Astrocyte of the cerebellum (primary cell): ENCODE data around the gene ZIC2.

ENCODE experiments used
- DNase-seq: peaks from one replicate; pipeline ENCODE4 v3.0.0-alpha.2; 2011; ENCODE audit warnings: low read depth
- H3K4me3 ChIP-seq: 2 replicates; pipeline ENCODE4 v1.5.1; 2011; ENCODE audit warnings: mild to moderate bottlenecking, low read depth, low read length, moderate library complexity
- in situ Hi-C: cut with HindIII; loops from 2 replicates; pipeline ENCODE4 v1.10.0; 2017; ENCODE audit warnings: low sequenced_read_pairs
- TF ChIP-seq, protein P1 (sequence below): IDR thresholded peaks from 2 replicates; pipeline ENCODE4 v1.5.1; 2012; ENCODE audit warnings: low read length, low read depth, moderate library complexity, mild to moderate bottlenecking; ENCODE audit errors: missing control alignments

The ZIC2 gene

DNA sequence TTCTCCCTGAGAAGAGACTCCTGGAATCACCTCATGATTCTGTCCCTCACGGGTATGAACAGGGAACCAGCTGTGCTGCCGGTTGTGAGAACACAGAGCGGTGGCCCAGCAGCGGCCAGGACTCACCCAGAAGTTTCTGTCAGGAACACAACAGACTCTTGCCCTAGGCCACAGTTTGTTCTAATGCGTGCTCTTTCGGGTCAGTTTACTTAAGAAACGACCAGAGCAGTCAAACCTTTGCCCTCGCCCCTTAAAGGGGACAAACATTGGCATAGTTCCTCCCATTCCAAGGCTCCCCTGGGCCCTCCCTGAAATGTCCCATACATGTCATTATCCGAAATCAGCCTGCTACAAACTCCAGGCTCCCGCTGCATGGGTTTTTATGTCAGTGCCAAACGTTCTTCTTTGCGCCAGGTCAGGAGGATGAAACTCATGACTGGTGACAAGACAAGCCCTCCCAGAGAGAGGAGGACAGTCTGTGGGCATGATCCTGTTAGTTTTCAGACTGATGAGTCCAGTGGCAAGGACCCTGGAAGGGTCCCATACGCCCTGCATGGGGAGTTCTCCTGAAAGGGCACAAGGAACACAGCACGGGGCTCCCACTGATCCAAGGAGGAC is 28.3 kb upstream of the ZIC2 start:
- no peak overlapping the region for H3K4me3 ChIP-seq
- in situ Hi-C loops = no loop called here
- DNase-seq = no peak
- TF ChIP-seq, protein P1, sequence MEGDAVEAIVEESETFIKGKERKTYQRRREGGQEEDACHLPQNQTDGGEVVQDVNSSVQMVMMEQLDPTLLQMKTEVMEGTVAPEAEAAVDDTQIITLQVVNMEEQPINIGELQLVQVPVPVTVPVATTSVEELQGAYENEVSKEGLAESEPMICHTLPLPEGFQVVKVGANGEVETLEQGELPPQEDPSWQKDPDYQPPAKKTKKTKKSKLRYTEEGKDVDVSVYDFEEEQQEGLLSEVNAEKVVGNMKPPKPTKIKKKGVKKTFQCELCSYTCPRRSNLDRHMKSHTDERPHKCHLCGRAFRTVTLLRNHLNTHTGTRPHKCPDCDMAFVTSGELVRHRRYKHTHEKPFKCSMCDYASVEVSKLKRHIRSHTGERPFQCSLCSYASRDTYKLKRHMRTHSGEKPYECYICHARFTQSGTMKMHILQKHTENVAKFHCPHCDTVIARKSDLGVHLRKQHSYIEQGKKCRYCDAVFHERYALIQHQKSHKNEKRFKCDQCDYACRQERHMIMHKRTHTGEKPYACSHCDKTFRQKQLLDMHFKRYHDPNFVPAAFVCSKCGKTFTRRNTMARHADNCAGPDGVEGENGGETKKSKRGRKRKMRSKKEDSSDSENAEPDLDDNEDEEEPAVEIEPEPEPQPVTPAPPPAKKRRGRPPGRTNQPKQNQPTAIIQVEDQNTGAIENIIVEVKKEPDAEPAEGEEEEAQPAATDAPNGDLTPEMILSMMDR = no peak

DNA sequence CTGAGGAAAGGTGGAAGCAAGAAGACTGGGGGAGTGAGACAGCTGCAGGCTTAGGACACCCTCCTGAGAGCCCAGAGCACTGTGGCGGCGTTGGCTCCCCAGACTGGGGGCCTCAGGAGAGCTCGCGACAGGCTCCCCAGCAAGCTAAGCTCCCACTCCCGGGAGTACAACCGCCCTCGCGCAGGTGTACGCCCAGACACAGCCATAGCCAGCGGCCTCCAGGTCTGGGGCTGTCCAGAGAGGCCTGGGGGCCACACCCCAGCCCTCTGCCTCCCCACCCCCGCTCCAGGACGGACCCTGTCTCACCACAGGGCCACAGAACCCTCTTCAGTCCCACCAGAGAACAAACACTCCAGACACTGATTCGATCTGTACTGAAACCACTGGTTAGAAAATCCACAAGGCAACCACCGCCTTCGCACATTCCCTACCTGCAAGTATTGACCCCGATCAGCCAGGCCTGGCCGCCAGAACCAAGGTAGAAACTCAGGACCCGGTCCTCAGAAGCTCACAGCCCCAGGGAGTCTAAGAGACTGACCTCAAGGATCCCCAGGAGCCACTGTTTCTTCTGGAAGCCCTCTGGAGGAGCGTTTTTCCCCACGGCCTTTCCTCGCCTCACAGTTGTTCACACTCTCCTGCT is 26.4 kb upstream of the ZIC2 start:
- peak overlapping the region; percentile 23 for H3K4me3 ChIP-seq
- in situ Hi-C loops = no loop called here
- no peak for DNase-seq
- TF ChIP-seq, protein P1 = no peak

DNA sequence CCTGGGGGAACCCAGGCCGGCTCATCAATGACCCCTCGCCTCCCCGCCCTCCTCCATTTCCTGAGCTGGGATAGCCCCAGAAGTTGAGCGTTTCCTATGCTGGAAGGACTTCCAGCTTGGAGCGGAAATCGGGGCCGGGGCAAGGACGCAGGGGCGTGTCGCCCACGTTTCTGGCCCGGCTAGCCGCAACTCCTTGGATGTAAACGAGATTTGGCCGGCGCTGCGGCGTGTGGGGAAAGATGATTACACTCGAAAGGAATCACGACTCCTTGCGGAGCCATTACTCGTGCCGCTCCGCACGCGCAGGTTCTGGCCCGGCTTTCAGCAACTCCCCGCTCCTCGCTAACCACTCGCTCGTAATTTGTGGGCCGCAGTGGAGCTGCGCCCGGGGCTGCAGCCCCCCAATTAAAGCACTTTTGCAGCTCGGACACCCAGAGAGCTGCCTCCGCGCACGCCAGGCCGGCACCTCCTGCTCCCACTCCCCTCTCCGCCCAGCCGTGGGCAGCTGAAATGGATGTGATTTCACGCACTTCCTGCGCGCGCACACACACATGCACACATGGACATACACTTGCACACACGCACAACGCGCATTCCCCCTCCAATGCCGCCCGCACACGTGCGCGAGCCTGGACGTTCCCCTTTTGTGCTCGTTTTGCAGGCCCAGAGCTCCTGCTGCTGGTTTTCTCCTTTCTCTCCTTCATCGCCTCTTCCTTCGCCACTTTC is 25.7 kb upstream of the ZIC2 start:
- TF ChIP-seq, protein P1 = no peak
- peak; percentile 62 for DNase-seq
- in situ Hi-C loops = no loop called here
- H3K4me3 ChIP-seq = peak overlapping the region; percentile 23

DNA sequence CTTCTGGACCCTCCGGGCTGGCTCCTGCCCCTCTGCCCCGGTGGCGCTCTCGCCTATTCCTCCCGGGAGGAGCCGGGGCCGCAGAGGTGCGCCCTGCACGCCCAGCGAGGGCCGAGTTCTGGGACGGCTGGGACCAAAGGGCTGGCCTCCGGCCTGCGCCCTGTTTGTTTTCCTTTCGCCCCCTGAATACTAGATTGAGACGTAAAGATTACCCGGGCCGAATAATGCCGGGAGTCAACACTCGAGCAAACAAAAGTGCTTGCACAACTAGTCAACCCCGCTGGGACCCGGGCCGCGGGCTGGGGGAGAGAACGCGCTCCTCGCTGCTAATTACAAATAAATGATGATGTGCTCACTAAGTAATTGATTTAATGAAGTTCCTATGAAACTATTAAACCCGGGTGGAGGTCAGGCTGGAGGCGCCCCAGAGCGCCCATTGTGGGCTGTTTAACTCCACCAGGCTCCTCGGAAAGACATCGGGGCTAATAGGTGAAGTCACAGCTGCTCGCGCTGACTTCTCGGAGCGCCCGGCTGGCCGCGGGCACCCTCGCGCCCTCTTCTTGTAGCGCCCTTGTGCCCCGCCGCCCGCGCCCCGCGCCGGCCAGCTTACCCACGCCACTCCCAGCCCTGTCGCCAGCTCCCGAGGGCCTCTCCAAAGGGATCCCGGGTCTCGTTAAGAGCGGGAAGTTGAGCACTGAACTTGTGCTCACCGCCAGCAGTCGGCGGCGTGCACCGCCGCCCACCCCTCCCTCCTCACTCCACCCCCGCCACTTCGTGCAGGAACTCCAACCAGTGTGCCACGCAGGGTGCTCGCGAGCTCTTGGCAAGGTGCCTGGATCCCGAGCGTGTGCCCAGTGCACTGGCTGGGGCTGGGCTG is 24.9 kb upstream of the ZIC2 start:
- H3K4me3 ChIP-seq = peak overlapping the region; percentile 23
- no peak for DNase-seq
- TF ChIP-seq, protein P1 = peak; percentile 5
- in situ Hi-C loops = no loop called here

DNA sequence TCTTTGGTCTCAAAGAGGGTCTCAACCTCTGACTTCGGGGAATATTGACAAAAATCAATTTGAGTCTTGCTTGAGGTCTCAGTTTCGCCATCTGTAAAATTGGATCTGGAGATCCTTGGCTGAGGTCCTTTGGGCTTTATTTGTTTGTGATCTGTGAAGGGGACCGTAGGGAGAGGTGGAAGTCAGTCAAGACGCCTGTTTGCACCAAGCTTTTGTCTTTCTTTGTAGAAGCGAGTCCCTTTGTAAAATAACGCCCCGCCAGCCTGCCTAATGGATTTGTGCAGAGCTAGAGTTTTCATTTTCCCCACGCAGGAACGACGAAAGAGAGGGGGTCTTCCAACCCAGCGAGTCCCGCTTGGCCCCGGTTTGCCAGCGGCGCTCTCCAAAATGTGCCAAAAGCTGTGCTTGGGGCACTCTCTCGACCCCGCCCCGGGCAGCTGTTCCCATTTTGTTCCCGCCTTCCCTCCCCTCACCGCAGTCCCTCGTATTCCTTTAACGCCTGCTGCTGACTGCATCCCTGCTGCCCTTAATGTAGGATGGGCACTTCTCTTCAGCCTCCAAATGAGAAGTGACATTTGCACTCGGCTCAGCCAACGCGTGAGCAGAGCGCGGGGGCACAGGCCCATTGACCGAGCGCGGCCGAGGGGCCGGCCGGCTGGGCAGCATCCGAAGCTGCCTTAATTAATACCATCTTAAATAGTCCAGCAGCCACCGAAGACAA is 23.0 kb upstream of the ZIC2 start:
- no peak for DNase-seq
- in situ Hi-C loops = no loop called here
- TF ChIP-seq, protein P1 = no peak
- no peak overlapping the region for H3K4me3 ChIP-seq

DNA sequence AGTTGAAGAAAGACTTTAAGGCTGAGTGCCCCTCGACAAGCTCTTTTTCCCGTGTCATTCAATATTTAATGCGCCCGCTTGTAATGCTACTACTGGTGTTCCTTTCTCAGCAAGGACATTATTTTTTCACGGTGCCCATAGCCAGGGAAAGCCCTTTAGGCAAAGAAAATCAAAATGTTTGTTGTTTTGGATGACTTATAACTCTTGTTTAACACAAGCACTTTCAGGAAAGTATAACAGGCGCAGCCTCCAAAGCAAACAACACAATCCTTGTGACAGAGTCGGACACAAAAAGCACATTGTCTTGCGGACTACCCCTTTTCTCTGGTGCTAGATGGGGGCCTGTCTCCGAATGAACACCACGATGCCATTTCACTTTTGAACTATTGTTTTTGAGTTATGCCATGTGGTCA is 22.5 kb upstream of the ZIC2 start:
- no peak for DNase-seq
- TF ChIP-seq, protein P1 = no peak
- in situ Hi-C loops = no loop called here
- H3K4me3 ChIP-seq = peak overlapping the region; percentile 39
